Spleen (tissue), 7 donors: Measurements from ENCODE around the gene UFC1.
A peak's percentile ranks its signal among the peaks of the same experiment; 100 is the strongest.

ENCODE experiments used
- POLR2A ChIP-seq, 3 donors: fragments of 450-650 bp; IDR thresholded peaks; one replicate each; pipeline ENCODE4 v1.5.1; 2017; ENCODE audit warnings: antibody characterized with exemption in 3 of 3, mild to moderate bottlenecking in 1 of 3
- TF ChIP-seq, protein P1 (sequence below), 11 experiments: fragments of 200-600 bp in 7 of 11; fragments of 450-650 bp in 4 of 11; sonication (generic) in 4 of 11; IDR thresholded peaks in 8 of 11; conservative IDR thresholded peaks in 3 of 11; 1 replicate in 7 of 11; 2 replicates in 4 of 11; pipeline versions ENCODE4 v1.4.0 to v1.8.0; 2016 to 2021; ENCODE audit warnings: antibody characterized with exemption in 11 of 11, inconsistent platforms in 4 of 11, mild to moderate bottlenecking in 1 of 11
- donor health status: DM: no; HTN: no; CAD: no; lungs with moderate emphysema.
- donor health status: DM: no; HTN: no; CAD: no.
- donor health status: DM: no; HTN: no; CAD: no.

DNA sequence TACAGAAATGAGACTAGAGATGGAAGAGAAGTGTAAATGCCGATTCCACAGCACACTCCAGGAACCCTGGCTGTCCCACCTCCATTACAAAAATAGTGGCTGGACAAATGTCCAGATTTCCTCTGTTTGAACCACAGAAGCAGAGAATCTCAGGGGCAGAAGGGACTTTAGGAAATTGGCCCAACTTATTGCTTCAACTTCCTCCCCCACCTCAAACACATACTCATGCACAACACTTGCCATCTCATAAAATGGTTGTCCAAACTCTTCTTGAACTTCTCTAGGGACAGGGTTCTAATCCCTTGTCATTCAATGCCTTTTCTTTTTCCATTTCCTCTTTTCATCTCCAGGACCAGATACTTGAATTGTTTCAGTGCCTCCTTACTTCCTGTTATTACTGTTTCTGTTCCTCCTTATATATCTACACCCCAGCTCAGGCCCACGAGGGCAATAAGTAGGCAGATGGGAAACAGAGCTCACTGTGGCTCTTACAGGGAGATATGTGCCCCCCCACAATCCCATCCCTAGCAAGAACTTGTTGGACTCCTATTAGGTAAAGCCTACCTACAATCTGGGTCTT lies 32.0 kb downstream of the UFC1 start:
- TF ChIP-seq, protein P1, sequence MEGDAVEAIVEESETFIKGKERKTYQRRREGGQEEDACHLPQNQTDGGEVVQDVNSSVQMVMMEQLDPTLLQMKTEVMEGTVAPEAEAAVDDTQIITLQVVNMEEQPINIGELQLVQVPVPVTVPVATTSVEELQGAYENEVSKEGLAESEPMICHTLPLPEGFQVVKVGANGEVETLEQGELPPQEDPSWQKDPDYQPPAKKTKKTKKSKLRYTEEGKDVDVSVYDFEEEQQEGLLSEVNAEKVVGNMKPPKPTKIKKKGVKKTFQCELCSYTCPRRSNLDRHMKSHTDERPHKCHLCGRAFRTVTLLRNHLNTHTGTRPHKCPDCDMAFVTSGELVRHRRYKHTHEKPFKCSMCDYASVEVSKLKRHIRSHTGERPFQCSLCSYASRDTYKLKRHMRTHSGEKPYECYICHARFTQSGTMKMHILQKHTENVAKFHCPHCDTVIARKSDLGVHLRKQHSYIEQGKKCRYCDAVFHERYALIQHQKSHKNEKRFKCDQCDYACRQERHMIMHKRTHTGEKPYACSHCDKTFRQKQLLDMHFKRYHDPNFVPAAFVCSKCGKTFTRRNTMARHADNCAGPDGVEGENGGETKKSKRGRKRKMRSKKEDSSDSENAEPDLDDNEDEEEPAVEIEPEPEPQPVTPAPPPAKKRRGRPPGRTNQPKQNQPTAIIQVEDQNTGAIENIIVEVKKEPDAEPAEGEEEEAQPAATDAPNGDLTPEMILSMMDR (IDR thresholded peaks at IDR 0.05 in 8 of 11, conservative IDR thresholded peaks at IDR 0.05 in 3 of 11), result peak in 1 of 11 experiments; percentile 4
- peak in 1 of 3 donors; percentile 18 for TF ChIP-seq POLR2A (IDR thresholded peaks at IDR 0.05)
